GM18511 (cell line): Measurements from ENCODE around the gene M6PR.
"Not testable (repeated sequence)": the region's sequence is repeated elsewhere in the genome, so short reads cannot be mapped to it uniquely, and the experiment has no call there.

Experiments used
- ATAC-seq: cut with Tn5 transposase; IDR thresholded peaks from one replicate; pipeline ENCODE4 v1.9.1; 2021; ENCODE audit warnings: mild to moderate bottlenecking, moderate library complexity; ENCODE audit not compliant: unreplicated experiment

The M6PR gene

GRCh38 chr12:8951744-8952143, 2.3 kb upstream of the M6PR start:
- no peak for ATAC-seq

- no peak for ATAC-seq
Observed at GRCh38 chr12:8950702-8951478, 1.4 kb upstream of the M6PR start.

DNA sequence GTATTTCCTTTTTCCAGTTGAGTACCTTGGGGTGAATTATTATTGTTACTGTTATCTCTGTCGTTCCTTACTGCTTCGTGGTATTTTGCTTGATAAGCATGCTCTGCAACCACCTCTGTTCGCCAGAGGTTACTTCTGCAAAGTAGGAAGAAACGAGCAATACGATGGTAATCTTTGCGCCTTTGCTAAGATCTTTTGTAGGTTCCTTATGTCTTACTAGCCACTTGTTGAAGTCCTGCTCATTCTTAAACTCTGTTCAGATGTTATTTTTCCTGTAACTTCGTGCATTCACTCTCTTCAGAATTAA, 729 bp upstream of the M6PR start:
- no peak for ATAC-seq

DNA sequence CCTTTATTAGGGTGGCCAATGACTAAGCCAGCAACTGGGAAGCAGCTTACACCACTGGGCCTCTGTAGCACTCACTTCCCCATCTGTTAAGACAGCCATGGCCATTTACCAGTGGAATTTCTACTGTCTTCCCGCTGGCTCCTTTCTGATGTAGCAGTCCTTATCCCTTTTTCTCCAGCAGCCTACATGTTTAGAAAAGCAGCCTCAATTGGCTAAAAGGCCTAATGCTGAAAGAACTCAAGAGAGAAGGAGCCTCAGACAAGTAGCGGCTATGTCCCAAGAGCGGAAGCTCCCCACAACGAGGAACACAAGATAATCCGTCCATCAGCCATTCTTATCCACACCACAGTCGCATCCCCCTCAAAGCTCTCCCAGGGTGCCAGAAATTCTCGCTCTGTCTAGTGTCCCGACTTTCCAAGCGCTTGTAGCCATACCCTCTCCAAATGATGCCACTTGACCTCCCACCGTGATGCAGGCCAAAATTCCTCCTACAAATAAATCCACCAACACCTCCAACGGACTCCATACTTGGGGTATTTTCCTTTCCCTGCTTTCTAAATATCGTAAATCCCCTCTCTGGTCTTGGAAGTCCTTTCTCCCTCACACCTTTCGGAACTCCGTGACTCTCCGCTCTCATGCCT, 624 bp downstream of the M6PR start:
- no peak for ATAC-seq

DNA sequence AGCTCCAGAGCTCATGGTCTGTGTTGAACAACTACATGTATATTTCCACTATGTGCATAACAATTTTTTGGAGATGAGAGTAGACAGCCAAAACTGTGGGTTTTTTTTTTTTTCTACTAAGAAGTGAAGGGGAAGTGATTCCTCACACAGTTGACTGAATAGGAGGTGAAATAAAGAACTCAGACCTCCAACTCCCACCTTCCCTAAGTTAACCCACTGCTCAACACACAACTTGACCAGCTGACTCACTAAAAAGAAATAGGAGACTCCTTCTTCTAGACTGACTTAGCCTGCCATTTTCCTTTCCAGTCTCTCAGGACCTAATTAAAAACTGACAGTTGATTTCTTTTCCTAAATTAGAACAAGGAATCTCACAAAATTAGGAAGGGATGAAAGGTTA, 1.7 kb downstream of the M6PR start:
- no peak for ATAC-seq

GRCh38 chr12:8946733-8947132, 2.7 kb downstream of the M6PR start:
- ATAC-seq = no peak

DNA sequence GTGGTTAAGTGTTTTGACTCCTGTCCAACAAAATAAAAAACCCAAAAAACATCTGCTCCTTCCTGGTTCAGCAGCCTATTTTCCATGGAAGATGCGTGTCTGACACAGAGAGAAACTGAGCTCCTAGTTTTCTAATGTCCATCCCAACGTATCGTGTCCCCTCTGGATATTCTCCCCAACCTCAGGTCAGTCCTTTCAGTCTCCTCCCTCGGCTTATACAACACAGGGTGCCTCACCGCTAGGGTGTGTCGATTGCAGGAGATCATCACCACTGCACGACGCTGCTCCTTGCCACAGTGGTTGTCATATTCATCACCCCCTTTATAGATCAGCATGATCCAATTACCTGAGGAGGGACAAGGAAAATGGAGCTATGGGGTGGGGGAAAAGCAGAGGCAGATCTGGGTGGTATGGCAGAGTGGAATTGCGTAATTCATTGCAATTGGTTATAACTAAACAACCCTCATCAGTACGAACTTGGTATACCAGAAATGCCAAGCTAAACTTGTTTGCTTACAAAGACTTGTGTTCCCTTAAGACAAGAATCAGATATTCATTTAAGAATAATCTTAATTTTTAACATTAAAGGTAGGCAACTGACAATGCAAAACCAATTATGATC, 5.8 kb downstream of the M6PR start:
- ATAC-seq = no peak

- no peak for ATAC-seq
Observed at GRCh38 chr12:8941691-8942478, 7.6 kb downstream of the M6PR start.

DNA sequence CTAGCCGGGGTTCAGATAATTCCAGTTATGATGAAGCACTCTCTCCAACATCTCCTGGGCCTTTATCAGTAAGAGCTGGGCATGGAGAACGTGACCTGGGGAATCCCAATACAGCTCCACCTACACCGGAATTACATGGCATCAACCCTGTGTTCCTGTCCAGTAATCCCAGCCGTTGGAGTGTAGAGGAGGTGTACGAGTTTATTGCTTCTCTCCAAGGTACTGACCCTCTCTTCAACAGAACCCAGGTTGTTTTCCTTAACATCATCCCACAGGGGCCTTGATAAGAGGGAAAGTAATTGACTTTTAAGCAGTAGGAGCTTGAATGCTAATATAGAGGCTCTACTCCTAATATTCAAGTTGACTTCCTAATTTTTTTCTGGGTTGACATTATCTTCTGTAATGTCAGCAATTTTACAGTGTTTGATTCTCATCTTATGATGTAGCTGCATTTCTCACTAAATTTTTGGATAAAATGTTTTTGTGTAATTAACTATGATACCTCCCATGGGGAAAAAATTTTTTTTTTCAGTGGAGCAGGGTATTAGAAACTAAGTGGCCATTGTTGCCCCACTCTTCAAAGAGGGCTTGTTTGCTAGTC, 11.5 kb downstream of the M6PR start:
- ATAC-seq = not testable (repeated sequence)

DNA sequence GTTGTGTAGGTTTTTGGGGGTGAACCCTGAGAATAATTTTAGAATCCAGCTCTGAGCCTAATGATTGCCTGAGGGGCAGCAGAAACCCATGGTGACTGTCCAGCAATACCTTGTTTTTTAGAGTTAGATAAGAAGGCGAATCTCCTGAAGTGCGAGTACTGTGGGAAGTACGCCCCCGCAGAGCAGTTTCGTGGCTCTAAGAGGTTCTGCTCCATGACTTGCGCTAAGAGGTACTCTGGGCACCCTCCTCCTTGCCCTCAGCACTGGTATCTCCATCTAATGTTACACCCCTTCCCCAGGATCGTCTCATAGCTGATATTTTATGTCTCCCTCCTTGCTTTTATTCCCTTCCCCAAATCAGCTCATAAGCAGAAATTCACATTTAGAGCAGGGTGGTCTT, 12.7 kb downstream of the M6PR start:
- ATAC-seq = no peak

DNA sequence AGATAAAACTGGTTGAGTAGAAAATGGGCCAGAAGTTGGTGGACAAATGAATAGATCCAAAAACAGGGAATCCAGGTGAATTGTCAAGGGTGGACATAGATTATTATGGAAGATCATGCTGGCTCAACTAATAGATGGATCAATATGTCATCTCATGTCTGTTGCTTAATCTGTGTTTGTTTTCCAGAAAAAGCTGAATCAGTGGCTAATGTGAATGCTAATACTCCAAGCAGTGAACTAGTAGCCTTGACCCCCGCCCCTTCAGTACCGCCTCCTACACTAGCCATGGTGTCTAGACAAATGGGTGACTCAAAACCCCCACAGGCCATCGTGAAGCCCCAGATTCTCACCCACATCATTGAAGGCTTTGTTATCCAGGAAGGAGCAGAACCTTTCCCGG, 15.4 kb downstream of the M6PR start:
- ATAC-seq = not testable (repeated sequence)

GRCh38 chr12:8932464-8932863, 17.0 kb downstream of the M6PR start:
- ATAC-seq = not testable (repeated sequence)

- not testable (repeated sequence) for ATAC-seq
Observed at GRCh38 chr12:8930655-8931323, 18.7 kb downstream of the M6PR start.

GRCh38 chr12:8922544-8922943, 26.9 kb downstream of the M6PR start:
- ATAC-seq = no peak

DNA sequence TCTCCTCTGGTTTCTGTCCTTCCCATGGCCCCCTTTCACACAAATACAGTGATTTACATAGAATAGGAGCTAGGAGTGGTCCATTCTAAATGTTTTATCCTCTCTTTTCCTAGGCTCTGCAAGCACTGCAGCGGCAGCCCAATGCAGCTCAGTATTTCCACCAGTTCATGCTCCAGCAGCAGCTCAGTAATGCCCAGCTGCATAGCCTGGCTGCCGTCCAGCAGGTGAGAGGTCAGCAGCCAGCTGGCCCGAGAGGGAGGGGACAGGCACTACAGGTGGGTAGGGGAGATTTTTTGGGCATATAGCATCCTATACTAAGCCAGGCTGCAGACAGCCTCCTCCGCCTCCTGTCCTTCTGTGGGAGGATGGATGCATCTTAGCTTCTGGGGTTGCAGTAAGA, 29.8 kb downstream of the M6PR start:
- not testable (repeated sequence) for ATAC-seq

- no peak for ATAC-seq
Observed at GRCh38 chr12:8917751-8918150, 31.7 kb downstream of the M6PR start.

DNA sequence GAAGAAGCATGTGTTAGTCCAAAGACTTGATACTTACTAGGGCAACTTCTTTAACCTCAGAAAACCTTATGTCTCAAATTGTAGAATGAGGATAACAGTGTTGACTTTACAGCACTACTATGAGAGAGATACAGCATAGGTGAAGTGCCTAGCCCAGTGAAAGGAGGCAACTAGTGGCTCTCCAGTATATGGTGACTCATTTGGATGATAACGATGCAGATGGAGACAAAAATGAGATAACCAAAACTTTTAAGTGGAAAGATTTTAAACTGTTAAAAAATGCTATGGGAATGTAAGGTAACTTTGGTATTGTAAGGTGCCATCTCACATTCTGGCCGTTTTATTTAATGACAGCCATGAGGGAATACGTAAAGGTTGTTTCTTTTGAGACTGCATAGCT, 32.4 kb downstream of the M6PR start:
- no peak for ATAC-seq

GRCh38 chr12:8916154-8916553, 33.3 kb downstream of the M6PR start:
- ATAC-seq = no peak

DNA sequence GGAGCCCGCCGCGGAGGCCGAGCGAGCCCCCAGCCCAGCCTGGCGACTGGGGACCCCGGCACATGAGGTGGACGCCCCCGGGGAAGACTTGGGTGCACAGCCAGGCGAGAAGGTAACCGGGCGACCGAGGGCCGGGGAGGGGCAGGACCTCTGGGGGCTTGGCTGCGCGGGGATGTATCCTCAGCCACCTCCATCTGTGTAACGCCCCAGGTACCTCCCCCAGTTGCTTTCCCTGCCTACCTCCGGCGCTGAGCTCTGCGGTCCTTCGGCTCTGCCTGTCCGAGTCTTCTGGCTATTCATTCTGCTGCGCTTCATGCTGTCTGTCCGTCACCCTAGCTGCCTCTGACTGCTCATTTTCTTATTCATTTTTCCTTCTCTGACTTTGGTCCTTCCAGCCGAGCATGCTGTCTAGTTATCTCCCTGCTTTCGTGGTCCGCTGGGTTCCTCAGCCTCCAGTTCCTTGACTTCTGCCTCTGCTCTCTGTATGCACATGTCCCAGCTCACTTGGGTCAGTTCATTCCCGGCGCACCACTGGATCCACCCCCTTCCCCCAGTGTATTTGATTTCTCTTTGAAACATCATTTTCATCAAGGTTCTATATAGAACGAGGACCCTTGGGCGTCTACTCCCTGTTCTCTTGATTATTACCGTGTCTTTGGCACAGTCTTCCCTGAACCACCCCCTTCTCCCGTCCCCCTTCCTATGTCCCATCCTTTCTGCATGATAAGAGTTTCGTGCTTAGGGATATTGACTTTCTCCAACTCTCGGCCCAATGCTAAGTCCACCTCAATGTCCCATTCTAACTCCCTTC, 34.5 kb downstream of the M6PR start:
- ATAC-seq = peak; percentile 88
